ENCODE data around the gene INTS1. TPM values are rescaled to one million over a fixed set of nuclear protein-coding genes. Genes with fewer than 3 reads are reported as not detected.

INTS1 gene
- polyA plus RNA-seq, 5 donors: 38.0 to 68.0 (median 51.8) TPM

DNA sequence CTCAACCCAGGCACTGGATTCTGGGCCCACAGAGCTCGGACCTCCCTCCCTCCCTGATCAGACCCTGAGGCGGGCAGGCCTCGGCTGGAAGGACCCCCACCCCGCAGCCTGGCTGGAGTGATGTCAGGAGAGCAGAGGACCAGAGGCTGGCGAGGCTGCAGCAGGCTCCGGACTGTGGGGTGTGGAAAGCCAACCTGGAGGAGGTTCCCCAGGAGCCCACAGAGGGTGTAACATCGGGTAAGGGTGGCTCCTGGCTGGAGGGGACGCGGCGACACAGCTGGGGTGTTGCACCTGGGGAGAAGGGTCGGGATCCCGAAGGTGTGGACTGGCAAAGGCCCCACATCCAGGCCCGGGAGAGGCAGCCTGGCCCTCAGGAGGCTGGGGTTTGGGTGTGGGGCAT is 36.0 kb downstream of the INTS1 start:
- DNase-seq: no peak

DNA sequence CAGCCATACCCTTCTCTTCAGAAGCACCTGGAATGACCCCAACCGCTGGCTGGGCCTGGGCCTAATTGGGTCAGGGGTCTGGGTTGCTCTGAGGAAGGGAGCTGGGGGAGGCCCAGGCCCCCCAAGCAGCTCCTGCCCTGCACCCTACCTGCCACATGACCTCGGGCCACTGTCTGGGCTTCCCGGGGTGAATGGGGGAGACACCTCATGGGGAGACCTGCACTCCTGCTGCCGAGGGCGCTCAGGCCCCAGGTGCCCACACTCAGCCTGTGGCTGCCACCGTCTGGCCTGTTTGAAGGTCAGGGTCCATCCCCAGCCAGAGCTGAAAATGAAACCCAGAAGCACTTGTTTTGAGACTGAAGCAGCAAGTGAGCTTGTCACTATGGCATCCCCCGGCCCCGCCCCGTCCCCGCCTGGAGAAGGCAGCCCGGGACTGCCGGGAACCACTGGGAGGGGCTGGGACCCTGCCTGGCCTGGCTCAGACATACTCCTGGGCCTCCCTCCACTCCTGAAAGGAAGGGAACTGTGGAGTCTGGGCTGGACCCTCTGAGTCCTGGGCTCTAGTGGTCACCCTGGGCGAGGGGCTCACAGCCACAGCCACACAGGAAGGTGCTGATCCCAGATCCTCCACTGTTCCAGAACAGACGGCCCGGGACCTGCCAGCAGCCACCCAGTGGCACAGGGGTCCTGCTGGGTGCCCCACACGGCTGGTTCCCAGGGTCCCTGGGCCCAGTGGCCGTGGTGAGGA is 37.5 kb downstream of the INTS1 start:
- peak; percentile 36 to 42 for DNase-seq

DNA sequence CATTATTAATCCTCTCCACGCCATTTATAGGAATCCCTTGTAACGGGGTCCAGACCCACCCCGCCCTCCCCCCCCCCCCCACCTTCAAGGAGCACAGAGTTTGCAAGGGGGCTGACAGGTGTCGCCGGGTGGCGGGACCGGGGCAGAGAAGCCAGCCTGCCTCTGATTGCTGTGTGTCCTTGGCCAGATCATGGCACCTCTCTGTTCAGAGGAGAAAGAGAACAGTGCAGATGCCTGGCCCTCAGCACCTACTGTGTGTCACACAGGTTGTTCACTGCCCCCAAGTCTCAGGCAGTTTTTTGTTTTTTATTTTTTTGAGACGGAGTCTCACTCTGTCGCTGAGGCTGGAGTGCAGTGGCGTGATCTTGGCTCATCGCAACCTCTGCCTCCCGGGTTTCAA is 39.5 kb downstream of the INTS1 start:
- DNase-seq: no peak

DNA sequence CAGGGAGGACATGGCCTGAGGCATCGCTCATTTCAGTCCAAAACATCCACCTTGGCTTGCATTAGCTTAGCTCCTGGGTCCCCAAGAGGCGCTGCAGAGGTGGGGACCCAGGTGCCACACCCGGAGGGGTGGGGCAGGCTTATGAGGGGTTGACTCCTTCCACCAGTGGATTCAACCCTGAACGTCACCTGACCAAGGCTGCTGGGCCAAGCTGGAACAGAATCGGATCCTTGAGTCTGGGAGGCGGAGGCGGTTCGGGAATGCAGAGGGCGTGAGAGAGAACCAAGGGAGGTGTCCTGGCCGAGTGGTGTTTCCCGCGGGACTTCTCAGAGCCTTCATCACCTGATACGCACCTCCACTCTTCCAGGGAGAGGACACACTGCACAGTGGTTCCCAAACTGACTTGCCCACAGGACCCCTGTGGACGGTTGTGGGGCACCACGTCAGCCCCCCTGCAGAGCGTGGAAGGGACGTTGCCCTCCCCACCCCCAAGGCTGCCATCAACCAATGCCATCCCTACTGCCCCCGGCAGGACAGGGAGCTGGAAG is 40.4 kb downstream of the INTS1 start:
- DNase-seq: no peak

DNA sequence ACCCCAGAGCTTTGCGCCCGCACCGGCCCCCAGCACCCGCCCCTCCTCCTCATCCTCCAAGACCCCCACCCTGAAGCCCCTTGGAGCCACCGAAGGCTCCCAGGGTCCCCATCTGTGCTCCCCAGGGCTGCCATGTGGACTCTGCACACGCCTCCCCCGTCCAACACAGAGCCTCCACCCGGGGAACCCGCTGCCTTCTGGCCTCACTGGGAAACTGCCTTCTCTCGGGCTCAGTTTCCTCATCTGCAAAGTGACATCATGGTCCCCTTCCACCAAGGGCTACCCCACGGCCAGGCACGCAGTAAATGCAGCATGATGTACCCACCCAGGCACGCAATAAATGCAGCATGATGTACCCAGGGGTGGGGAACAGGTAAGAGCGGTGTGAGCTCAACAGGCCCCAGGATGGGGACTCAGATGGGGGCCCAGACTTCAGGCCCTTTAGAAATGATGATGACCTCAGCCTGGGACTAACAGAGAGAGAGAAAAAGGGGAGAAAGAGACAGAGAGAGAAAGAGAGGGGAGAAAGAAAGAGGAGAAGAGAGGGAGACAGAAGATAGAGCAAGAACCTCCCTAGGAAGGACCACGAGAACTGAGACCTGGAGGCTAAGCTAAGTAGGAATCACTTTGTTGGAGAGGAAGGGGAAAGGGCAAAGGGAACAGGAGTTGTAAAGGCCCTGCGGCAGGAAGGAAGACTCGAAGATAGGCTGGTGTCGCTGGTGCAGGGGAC is 42.4 kb downstream of the INTS1 start:
- DNase-seq: no peak

DNA sequence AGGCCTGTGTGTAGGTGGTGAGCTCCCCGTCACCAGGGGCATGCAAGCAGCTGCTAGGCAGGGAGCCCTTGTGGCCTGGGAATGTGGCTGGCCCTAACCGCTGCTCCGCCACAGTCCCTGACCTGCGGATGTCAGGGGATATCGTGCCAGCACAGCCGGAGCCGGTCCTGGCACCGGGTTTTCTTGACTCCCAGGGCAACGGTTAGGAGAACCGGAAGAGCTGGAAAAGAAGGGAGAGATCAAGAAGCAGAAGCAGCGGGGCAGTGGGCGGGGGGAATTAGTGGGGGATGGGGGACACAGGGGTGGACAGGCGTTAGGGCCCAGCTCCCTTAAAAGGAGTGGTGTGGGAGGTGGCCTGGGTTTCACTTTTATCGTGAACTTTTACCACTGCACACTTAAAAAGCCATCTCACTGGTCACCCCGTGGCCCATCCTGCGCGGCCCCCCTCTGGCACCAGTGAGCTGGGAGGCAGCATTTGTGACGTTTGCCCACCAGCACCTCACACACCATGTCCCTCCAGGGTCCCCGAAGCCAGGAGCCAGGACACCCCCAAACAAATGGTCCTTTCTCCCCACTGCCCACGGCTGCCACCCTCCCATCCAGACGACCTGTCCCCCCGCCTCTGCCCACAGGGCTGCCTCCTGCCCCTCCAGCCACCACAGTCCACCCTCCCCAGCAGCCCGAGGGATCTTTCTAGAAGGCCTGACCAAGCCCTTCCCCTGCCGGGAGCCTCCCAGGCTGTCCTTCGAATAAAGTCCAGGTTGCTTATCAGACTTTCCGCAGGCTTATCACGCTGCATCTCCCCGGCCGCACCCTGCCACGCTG is 43.2 kb downstream of the INTS1 start:
- DNase-seq: peak; percentile 24 to 34

DNA sequence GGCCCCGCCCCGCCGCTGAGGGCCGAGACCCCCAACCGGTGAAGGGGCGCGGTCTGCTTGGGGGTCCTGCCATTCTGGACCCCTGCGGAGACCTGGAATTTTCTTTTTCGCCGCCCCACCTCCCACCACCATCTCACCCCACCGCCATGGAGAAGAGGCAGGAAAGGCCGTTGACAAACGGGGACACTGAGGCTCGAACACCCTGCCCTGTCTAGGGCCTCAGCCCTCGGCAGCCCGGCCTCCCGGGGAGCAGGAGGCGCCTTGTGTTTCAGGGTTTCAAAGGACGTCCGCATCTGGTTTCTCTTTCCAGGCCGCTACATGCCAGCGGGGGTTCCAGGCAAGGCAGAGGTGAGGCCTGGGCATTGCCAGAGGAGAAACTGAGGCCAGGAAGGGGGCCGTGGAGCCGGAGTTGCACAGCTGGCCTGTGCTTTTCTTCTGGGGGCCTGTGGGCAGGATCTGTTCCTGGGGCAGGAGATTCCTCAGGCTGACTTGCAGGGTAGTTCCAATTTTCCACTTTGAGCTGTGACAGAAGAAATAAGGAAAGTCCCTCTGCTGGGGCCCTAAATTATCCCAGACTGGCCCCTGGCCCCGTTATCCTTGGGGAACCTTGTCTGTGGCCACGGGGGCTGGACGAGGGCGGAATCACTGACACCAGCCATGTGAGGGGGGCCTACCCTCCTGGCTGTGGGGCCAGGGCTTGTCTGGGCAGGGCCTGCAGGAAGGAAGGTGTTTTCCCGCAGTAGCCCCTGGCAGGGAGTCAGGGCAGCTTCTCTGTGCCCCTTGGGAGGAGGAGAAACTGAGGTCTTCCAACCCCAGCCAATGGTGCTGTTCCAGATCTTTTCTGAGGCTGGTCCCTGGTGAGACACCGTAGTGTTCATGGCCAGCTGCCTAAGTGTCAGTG is 44.0 kb downstream of the INTS1 start:
- DNase-seq: peak in 1 of 2 donors; percentile 23

DNA sequence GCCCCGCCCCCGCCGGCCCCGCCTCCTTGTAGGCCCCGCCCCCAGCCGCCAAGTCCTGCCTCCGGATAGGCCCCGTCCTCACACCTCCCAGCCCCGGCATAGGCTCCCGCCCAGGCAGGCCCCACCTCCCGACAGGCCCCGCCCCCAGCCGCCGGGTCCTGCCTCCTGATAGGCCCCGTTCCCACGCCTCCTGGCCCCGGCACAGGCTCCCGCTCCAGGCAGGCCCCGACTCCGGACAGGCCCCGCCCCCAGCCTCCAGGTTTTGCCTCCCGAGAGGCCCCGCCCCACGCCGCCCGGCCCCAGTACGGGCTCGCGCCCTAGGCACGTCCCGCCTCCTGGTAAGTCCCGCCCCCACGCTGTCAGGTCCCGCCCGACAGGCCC is 44.7 kb downstream of the INTS1 start:
- DNase-seq: peak; percentile 97

DNA sequence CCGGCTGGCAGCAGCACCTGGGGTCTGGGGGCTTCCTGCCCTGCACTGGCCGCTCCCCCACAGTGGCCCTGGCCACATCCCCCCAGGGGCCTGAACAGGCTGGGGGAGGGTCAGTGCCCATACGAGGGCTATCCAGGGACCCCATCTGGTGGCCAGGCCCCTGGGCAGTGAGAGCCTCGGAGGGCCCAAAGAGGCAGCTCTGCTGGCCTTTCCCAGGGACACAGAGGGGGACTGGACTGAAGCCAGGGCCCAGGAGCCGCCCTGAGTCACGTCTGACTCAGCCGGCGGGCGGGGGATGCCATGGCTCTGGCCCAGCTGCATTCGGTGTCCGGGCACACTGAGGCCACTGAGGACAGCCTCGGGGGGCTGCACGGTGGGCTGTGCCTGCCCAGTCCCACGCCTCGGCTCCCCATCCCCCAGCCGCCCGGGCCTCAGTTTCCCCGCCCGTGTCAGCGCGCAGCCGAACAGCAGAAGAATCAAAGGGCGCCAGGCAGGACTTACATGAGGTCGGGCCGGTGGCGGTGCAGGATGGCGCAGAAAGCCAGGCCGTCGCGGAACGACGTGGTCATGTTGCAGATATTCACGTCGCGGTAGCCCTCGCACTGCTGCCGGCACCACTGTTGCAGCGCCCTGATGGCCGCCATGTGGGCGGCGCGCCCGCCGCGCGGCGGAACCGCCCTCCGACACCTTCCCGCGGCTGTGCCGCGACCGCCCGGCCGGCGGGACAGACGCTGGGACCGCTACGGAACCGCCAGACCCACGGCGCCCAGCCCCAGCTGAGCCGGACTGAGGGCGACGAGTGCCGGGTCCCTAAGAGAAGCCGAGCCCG is 45.3 kb downstream of the INTS1 start, which contains the start of gene MICALL2:
TSS of gene MICALL2 (minus strand) at position 788 of the 829 bp plus-strand sequence. CDS start at position 644, 144 bp downstream.
- peak; percentile 33 to 36 for DNase-seq

DNA sequence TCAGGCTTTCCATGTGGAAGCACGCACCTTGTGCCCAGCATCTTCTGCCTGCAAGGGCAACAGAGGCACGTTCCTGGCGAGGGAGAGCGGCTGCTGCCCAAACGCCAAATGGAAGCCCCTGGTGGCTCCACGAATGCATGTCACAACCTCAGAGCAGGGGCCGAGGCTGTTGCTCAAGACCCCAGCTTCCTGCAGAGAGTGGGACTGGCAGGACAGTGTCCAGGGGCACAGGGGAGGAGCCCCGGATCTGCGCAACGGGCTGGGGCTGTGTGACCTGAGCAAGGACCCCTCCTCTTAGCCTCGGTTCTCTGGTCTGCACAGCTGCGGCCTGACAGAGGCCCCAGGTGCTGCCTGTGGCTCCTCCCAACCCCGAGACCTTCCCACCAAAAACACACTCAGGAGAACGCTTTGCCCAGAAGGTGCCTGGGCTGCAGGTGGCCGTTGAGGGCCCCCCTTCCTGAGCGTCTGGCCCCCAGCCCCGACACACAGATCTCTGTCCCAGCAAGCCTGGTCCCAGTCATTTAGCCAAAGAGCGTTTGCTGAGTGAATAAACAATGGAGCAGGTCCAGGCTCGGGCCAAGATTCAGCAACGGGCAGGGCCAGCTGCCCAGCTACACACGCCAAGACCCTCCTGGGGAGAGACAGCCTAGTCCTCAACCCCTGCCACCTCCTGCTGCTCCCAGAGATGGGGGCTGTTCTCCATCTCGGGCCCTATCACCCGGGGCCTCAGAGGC is 46.1 kb downstream of the INTS1 start:
- DNase-seq: no peak

DNA sequence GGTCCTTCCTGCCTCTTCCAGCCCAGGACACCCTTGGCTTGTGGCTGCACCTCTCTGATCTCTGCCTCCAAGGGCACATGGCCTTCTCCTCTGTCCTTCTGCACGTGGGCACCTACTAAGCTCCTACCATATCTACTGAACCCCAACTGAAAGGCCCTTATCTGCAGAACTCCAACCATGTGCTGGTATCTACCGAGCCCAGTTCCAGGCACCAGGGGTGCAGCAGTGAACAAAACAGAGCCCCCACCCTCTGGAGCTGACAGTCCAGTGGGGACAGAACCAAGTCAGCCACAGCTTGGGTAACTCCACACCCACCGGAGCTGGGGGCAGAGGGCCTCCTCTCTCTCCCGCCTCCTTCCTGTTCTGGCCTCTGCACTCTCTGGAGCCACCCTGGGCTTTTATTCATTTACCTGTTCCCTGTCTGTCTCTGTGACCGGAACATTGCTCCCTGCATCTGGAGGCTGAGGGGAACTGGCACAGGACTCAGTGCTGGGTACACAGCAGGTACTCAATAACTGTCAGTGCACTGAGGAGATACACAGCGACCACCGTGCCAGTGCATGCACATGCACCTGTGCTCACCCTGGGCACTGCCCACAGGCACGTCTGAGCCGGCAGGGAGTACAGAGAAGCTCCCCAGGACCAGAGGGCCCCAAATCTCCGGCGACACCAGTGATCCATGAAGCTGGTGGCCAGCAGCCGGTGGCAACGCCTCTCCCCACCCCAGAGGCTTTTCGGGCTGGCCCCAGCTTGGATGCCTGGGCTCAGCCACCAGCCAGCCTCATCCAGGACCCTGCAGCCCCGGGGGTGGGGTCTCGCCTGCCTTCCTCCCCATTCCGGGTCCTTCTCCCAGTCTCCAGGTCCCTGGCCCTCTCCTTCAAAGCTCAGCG is 46.9 kb downstream of the INTS1 start:
- DNase-seq: no peak

DNA sequence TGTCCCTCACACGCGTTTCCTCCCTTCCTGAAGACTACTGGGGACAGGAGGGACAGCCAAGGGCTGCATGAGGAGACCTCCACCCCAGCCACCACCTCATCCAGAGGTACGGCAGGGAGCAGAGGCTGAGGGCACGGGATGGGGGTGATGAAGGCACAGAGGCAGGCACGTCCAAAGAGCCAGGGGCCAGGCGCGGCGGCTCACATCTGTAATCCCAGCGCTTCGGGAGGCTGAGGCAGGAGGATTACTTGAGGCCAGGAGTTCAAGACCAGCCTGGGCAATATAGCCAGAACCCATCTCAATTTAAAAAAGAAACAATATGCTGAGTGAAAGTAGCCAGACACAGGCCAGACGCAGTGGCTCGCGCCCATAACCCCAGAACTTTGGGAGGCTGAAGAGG is 48.2 kb downstream of the INTS1 start:
- DNase-seq: no peak

DNA sequence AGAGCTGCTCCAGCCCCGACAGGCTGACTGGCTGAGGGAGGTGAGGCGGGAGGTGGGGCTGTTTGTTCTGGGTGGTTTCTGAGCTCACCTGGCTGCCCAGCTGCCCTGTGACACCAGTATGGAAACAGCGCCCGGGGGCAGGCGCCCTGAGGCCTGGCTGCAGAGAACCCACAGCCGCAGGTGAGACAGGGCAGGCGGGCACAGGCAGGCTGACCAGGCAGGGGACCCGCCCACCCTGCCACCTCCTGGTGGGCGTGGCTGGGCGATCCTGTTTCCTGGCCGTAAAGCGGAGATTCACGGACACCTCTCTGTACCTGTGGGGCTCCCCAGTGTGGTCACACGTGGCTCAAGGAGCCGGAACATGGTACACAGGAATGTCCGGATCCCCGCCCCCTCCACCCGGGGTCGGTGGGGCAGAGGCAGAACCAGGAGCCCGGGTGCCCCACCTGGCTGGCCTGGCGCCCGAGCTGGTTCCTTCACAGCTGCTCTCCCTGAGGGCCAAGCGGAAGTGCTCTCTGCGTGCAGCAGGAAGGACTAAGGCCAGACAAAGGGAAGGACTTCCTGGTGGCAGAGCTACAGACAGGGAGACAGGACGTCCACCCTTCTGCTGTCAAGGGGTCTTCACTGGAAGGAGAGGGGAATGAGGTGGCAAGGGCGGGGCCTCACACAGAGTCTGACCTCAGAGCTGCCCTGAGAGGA is 48.8 kb downstream of the INTS1 start:
- DNase-seq: peak; percentile 46 to 61

DNA sequence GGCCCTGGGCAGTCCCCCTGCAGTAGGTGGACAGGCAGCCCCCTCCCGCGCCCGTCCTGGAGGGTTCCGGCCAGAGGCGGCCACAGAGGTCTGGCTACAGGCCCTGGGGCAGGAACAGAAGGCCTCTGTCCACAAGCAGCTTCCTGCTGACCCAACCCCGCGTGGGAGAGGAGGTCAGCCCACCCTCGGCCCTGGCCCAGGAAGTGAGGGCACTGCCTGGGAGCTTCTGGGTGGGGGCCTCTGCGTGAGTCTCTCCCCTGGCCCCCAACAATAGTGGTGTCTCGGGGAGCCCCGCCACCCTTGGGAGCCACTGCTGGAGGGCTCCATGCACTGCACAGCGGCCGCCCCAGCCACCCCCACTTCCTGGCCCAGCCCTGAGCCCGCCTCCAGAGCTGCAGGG is 49.6 kb downstream of the INTS1 start:
- peak in 1 of 2 donors; percentile 21 for DNase-seq

DNA sequence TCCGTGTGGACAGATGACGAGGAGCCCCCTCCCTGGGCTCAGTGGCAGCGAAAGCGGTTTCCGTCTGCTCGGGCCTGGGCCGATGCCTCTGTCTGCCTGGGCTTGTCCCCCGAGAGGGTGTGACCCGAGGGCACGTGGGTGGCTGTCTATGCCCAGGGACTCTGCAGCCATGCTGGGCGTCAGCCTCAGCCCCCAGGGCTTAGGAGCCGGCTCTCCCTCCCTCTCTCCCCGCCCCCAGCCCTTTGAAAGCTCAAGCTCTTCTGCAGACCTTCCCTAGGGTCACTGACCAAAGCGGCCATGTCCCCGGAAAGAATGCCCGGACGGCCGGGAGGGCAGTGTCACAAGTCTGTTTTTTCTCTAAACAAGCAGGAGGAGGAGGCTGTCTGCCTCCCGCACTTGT is 52.0 kb downstream of the INTS1 start:
- no peak for DNase-seq

DNA sequence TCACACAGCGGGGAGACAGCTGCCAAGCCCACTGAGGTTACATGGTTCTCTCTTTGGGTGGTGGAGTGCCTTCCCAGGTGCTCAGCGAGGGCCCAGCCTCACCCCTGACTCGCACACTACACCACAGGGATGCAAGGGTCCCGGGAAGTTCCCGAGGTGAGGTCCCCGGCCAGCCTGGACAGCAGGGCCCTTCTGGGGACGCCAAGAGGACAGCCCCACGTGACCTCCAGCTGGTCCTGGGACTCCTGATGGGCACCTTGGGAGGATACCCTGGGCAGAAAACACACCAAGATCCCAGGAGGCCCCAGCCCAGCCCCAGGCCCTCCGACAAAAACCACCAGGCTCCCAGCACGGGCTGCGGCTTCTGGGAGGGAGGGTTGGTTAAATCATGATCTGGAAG is 53.2 kb downstream of the INTS1 start:
- no peak for DNase-seq

DNA sequence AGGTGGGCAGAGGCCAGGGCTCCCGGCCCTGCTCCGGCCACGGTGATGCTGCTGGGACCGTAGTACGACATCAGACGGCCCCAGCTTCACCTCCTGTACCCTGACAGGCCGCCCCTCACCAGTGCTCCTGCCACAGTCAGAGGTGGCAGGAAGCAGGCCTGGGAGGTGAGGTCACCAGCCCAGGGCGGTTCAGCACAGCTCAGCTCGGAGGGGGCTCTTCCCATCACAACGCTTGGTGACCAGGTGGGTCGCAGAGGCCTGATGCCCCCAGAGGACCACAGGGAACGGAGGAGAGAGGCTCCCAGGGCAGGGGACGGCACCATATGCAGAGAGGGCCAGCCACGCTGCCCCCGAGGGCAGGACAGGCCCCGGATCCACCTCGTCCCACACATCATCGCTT is 53.8 kb downstream of the INTS1 start:
- no peak for DNase-seq

DNA sequence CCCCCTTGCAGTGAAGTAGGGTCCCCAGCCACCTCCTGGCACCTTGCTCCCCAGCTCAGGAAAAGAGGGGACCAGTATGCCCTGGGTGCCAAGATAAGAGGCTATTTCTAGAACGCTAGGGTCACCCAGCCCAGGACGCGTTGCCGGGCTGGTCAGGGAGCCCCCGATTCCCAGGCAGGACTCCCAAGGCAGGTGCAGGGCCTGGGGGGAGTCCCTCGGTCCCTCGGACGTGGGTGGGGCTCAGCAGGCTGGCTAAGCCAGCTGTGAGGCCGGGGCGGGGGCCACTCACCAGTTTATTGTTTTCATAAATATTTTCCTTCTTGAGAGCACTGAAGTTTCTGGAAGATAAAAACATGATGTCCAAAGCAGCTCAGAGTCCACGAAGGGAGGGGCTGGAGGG is 54.2 kb downstream of the INTS1 start:
- no peak for DNase-seq
